HG03520 (cell line): ENCODE results near the gene SYPL1.

Experiments
- ATAC-seq: cut with Tn5 transposase; IDR thresholded peaks from one replicate; pipeline ENCODE4 v1.9.1; 2021; ENCODE audit warnings: mild to moderate bottlenecking, moderate library complexity; ENCODE audit not compliant: unreplicated experiment

Gene SYPL1

DNA sequence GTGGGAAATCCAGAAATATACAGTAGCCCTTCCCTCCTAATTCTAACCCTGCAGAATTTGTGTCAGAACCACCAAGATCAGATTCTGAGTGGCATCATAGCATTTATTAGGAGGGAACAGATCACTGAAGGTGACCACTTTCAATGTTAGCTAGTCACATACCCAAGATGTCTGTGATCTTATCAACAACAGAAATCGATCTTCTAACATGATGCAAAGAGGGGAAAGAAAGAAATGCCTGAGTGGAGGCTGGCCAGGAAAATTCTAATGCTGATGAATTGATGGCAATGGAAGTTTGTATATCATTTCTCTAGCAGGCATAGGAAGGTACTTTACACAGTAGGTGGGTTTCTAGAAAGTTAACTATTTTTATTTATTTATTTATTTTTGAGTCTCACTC, 10.6 kb upstream of the SYPL1 start:
- ATAC-seq = no peak

- no peak for ATAC-seq
These were observed 9.2 kb upstream of the SYPL1 start for GRCh38 chr7:106121189-106121810.

GRCh38 chr7:106120500-106120899, 8.4 kb upstream of the SYPL1 start:
- no peak for ATAC-seq

DNA sequence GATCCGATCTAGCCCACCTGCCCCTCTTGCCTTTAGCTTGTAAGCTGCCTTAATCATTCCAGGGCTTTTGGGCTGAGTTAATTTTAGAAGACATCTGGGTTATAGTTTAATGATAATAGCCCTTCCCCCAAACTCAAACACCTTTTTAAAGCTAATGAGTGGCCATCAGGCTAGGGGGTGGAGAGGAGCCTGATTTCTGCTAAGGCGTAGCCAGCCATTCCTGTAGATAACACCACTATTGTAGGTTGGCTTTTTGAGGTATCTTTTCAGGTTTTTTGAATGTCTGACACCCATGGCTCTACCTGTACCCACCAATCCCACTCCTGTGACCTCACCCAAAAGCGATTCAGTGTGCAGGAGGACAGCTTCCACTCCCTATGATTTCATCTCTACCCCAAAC, 7.6 kb upstream of the SYPL1 start:
- ATAC-seq = no peak

DNA sequence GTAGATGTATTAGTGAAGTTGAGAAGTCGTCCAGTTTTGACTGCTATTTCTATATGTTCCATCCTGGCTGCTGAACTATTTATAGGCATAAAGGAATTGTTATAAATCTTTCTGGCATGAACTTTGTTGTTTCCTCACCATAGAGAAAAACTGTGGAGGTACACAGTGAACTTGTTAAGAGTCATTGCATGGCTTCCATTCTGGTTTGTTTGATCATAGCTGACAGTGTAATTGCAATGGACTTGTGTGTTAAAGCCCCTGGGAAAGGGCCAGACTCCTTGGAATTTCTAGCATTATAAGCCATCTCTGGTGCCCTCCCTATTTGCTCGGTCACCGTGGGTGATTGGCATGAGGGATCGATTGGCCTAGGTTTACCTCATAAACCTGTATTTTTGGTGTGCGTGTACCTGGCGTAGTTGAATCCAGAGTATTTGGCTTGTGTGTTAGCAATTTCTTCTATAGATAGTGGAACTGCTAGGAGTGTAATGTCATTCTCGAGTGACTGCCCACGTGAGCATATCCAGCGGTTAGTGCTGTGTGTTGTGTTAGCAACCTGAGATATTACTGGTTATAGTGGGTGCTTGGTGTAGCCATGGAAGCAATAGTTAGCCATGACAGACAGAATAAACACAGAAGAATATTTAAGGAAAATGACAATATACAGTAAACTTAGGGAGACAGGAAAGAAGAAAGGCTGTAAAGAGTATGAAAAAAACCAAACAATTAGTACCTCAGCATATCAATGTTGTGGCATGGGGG, 5.9 kb upstream of the SYPL1 start:
- no peak for ATAC-seq

- ATAC-seq = no peak
These were observed 4.1 kb upstream of the SYPL1 start for GRCh38 chr7:106116161-106116704.

GRCh38 chr7:106114716-106115383, 2.7 kb upstream of the SYPL1 start:
- ATAC-seq = no peak

DNA sequence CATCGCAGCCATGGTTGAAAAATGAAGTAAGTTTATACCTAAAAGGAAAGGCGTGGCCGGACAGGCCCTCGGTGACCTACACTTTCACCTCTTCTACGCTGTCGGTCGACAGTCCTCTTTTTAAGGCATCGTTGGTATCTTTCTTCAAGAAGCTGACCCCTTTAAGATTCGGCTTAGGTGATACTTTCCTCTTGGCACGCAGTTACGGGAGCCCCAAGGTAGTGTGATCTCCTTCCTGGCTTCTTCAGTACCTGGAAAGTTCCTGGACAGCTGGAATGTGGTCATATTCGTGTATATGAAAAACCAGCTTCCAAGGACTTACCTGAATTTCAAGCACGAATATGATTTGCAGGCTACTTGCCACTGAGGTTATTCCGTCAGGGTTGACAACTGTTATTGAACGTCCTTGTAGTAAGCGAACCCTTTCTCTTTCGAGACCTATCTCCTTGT, 885 bp upstream of the SYPL1 start:
- ATAC-seq = no peak

DNA sequence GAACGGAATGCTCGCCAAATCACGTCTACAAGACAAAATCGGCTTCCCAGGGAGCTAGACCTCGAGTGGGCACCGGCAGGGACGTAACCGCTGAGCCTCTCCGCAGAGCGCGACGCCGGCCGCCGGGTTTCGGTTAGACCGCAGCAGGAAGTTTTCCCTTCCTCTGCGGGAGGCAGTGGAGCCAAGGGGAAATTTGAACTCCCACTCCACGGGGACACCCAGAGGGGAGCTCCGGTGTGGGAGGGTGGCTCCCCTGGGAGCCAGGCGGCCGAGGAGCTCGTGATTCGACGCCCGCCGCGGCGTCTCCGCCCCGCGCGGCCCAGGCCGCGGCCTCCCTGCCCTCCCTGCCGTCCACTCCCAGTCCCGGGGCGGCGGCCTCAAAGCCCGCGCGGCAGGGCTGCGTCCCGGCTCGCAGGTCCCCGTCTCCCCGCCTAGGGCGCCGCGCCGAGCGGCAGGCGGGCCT, 426 bp downstream of the SYPL1 start:
- peak; percentile 28 for ATAC-seq

GRCh38 chr7:106110885-106111654, 1.0 kb downstream of the SYPL1 start:
- no peak for ATAC-seq

DNA sequence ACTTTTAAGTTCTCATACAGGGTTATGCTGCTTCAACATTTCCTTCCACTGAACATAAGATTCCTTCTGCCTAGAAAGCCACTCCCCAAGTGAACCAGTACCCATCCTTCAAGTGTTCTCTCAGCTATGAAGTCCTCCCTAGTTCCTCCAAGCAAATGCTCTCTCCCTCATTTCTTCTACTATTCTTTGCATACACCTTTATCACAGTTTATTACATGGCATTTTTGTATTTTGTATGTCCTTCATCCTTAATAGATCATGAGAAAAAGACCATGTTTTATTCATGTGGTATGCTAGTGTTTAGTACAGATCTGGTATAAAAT, 1.9 kb downstream of the SYPL1 start:
- ATAC-seq = no peak

GRCh38 chr7:106109521-106110237, 2.4 kb downstream of the SYPL1 start:
- no peak for ATAC-seq

GRCh38 chr7:106108991-106109390, 3.1 kb downstream of the SYPL1 start:
- no peak for ATAC-seq

DNA sequence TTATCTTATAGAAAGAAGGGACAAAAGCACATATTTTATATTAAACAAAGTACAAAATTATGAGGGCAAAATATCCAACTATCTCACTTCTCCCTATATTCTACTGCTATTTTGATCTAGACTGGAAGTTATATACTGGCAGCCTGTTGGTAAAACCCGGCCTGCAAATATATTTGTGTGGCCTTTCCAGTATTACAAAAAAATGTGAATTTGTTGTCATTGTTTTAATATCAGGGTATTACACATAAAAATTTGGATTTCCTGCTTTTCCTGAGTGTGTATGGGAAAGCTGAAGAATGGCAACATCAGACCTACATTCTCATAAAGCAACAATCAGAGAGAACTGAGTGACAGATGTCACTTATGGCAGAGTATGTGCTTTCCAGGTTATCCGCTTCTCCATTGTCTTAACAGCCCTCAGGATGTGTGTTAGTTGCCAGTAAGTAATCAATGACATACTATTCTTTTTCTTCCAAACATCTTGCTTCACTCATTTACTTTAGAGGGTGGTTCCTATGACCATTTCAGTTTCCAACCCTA, 7.3 kb downstream of the SYPL1 start:
- no peak for ATAC-seq

- ATAC-seq = no peak
These were observed 9.6 kb downstream of the SYPL1 start for GRCh38 chr7:106102387-106102966.

GRCh38 chr7:106101726-106102125, 10.4 kb downstream of the SYPL1 start:
- no peak for ATAC-seq

DNA sequence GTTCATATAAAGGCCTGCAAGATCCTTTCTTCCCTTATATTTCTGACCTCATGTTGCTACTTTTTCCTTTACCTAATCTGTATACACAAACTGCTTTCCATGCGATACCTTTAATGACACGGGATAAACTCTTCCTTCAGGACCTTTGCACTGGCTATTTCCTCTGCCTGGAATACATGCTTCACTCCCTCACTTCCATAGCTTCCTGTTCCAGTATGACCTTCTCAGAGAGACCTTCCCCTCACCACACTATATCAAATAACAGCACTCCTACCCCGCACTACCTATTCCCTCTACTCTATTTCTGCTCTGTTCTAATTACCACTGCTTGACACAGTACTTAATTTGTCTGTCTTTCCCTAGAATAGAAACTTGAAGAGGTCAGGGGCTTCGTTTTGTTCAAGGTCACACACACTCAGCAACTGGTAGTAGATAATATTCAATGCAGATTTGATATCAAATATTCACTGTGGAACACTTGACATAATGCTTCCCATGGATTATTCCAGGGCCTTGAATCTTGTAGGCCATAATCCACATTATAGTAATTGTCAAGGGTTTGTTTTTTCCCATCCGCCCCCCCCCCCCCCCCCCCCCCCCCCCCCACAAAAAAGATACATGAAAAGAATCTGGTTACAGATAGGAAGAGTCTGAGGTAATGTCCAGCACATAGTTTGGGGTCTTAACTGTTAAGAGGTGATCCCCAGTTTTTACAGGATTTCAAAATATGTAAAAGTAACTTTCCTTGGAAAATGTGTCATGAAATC, 11.1 kb downstream of the SYPL1 start:
- ATAC-seq = no peak

- ATAC-seq = no peak
These were observed 12.6 kb downstream of the SYPL1 start for GRCh38 chr7:106099539-106099938.

GRCh38 chr7:106098889-106099288, 13.2 kb downstream of the SYPL1 start:
- ATAC-seq = no peak
